NT2/D1 (cell line): Measurements from ENCODE around the gene GSN.

ENCODE experiments used
- DNase-seq: peaks from one replicate; pipeline ENCODE4 v3.0.0-alpha.2; 2011; ENCODE audit warnings: low read depth, low spot score
- H3K27me3 ChIP-seq: 2 replicates; pipeline ENCODE4 v1.6.0; 2011; ENCODE audit warnings: mild to moderate bottlenecking; ENCODE audit not compliant: insufficient read length, insufficient read depth
- H3K36me3 ChIP-seq: 2 replicates; pipeline ENCODE4 v1.6.1; 2011; ENCODE audit warnings: mild to moderate bottlenecking, low read length, mixed read lengths; ENCODE audit not compliant: insufficient read depth, insufficient read length
- H3K4me1 ChIP-seq: 2 replicates; pipeline ENCODE4 v1.5.1; 2011; ENCODE audit not compliant: insufficient read depth, insufficient read length
- H3K4me3 ChIP-seq: 2 replicates; pipeline ENCODE4 v1.5.1; 2011; ENCODE audit warnings: low read depth; ENCODE audit not compliant: insufficient read length
- H3K9ac ChIP-seq: 2 replicates; pipeline ENCODE4 v1.6.0; 2011; ENCODE audit warnings: low read depth; ENCODE audit not compliant: insufficient read length
- H3K9me3 ChIP-seq: 2 replicates; pipeline ENCODE4 v1.5.1; 2011; ENCODE audit warnings: mild to moderate bottlenecking, low read length; ENCODE audit not compliant: insufficient read depth
- SUZ12 ChIP-seq: IDR thresholded peaks from 2 replicates; pipeline ENCODE4 v1.6.1; 2011; ENCODE audit not compliant: insufficient read length, insufficient read depth; ENCODE audit errors: extremely low read depth
- YY1 ChIP-seq: IDR thresholded peaks from 2 replicates; pipeline ENCODE4 v1.6.1; 2011; ENCODE audit not compliant: insufficient read length, insufficient read depth
- ZNF274 ChIP-seq: IDR thresholded peaks from 2 replicates; pipeline ENCODE4 v1.6.1; 2011; ENCODE audit warnings: mild to moderate bottlenecking, low read depth, low read length

The GSN gene

DNA sequence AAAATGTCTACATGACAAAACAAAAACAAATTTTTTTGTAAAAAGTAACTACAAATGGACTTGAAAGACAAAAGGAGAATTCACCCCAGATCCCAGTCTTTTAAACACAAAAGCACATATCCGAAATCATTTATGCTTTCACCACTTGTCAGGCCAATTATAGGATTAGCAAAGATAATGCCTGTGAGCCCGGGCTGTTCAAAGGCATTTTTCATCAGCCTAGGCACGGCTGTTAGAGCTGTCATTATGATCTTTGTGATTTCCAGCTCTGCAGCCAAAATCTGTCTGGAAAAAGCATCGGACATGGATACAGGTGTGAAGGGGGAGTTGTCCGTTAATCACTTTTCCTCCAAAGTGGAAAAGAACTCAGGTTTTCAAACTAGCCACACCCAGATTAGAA, 42.7 kb upstream of the GSN start:
- no peak for TF ChIP-seq ZNF274
- no peak for TF ChIP-seq YY1
- H3K36me3 ChIP-seq: no peaks in the 10 kb centered on the region
- DNase-seq: no peak
- H3K27me3 ChIP-seq: no peaks in the 10 kb centered on the region
- H3K9me3 ChIP-seq: no peaks in the 10 kb centered on the region
- peaks cover 10% of the 10 kb centered on the region for H3K4me1 ChIP-seq
- no peak overlapping the region for H3K4me3 ChIP-seq
- H3K9ac ChIP-seq: no peak overlapping the region

DNA sequence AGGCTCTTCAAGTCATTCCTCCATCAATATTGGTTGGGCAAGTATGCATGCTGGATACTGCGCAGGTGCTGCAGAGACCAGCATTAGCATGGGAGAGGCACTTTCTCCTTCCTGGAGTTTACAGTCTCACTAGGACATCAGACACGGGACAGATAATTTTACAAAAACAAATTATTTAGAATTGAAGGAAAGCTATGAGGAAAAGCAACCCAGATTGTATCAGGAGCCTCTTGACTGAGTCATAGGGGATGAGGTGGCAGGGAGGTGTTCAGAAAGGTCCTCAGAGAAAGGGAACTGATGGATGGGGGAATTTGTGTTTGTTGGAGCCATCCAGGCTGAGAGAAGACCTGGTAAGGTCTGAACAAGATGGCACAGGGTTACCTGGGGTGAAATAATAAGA, 41.8 kb upstream of the GSN start:
- TF ChIP-seq SUZ12: no peak
- no peak for TF ChIP-seq ZNF274
- no peak for TF ChIP-seq YY1
- H3K9me3 ChIP-seq: no peaks in the 10 kb centered on the region
- no peaks in the 10 kb centered on the region for H3K27me3 ChIP-seq
- no peak overlapping the region for H3K4me3 ChIP-seq
- no peak overlapping the region for H3K9ac ChIP-seq
- DNase-seq: no peak
- H3K4me1 ChIP-seq: peaks cover 10% of the 10 kb centered on the region
- no peaks in the 10 kb centered on the region for H3K36me3 ChIP-seq

DNA sequence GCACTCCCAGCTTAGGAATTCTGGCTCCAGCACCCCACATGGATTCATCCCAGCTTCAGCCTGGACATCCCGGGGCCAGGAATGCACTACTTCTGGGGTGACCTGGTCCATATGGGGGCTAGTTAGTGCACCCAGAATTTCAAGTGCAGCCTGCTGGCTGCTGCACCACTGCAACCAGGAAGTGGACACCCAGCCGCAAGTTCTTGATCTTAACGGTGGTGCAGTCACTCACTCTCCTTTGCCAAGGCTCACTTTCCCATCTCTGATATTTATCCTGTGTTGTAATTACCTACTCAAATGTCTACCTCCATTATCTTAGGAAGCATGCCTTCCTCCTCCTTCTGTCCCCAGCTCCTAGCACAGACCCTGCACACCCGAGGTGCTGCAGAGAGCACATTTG, 40.1 kb upstream of the GSN start:
- Histone ChIP-seq H3K9ac (no peak overlapping the region), H3K36me3 (no peaks in the 10 kb centered on the region), H3K4me1 (peaks cover 4% of the 10 kb centered on the region), H3K4me3 (no peak overlapping the region), H3K27me3 (no peaks in the 10 kb centered on the region), H3K9me3 (no peaks in the 10 kb centered on the region)
- no peak for DNase-seq
- TF ChIP-seq SUZ12 (no peak), YY1 (no peak), ZNF274 (no peak)

DNA sequence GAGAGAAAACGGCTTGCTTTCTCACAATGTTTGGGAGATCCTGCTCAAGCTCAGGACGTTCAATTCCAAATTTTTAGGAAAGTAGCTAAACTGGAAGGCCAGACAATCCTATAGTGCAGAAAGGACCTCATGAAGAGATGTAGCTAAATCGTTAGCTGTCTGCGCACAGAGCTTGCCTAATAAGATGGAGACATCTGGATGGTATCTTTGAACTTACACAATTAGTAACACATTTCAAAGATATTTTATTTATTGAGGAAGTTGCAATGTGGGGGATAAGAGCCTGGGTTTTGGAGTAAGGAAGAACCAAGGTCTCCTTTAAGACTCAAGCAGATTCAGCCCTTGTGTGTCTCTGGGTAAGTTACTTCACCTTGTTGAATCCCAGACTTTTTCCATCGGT, 37.7 kb upstream of the GSN start:
- no peak for DNase-seq
- Histone ChIP-seq H3K27me3 (no peaks in the 10 kb centered on the region), H3K36me3 (no peaks in the 10 kb centered on the region), H3K9ac (no peak overlapping the region), H3K9me3 (no peaks in the 10 kb centered on the region), H3K4me3 (no peak overlapping the region), H3K4me1 (peaks cover 2% of the 10 kb centered on the region)
- TF ChIP-seq SUZ12 (no peak), YY1 (no peak), ZNF274 (no peak)

DNA sequence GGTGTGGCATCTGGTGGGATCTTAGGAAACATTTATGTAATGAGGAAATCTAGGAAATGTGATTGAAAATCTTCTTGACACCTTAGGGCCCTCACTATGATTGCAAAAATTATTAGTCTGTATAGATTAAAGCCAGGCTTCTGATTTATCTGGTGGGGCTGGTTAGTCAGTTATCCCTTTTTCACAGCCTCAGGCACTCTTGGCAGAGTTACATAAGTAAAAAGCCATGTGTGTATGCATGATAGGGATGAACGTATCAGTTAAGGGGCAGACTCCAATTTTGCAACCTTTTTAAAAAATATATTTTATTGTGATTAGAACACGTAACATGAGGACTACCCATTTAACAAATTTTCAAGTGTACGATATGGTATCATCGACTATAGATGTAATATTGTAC, 35.7 kb upstream of the GSN start:
- Histone ChIP-seq H3K36me3 (no peaks in the 10 kb centered on the region), H3K9ac (no peak overlapping the region), H3K9me3 (no peaks in the 10 kb centered on the region), H3K4me3 (no peak overlapping the region), H3K27me3 (no peaks in the 10 kb centered on the region), H3K4me1 (peaks cover 2% of the 10 kb centered on the region)
- TF ChIP-seq ZNF274: no peak
- no peak for TF ChIP-seq SUZ12
- TF ChIP-seq YY1: no peak
- DNase-seq: no peak

DNA sequence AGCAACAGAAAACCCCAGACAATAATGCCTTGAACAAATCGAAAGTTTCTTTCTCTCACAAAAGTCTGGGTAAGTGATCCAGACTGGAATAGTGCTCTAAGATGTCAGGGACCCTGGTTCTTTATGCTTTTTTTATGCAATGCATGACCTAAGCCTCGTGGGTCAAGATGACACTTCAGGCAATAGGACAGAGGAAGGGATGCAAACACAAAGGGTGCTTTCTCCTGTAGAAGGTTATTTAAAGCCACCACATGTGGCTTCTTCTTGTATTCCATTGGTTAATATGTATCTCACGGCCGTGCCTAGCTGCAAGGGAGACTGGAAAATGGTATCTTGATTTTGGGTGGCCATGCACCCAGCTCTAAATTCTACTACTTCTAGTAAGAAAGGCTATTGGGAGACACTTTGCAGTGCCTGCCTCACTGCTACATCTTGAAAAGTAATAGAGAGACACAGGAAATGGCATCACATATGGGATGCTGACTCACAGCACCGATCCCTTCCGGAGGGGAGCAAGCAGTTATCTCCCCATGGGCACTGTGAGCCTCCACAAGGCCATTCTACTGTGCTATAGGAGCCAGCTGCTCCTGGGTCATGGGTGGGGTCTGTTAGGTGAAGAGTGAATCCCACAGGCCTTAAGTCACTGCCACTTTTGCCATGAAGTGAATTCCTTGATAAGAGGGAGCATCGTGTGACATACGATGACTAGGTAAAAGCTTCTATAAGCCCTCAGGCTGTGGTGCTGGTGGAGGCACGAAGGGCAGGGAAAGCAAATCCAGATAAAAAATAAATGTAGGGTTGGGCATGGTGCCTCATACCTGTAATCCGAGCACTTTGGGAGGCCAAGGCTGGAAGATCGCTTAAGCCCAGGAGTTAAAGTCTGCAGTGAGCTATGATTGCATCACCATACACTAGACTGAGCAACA, 33.8 kb upstream of the GSN start:
- no peak overlapping the region for H3K4me3 ChIP-seq
- no peak for DNase-seq
- no peak overlapping the region for H3K9ac ChIP-seq
- H3K4me1 ChIP-seq: no peaks in the 10 kb centered on the region
- TF ChIP-seq ZNF274: no peak
- TF ChIP-seq YY1: no peak
- no peak for TF ChIP-seq SUZ12
- no peaks in the 10 kb centered on the region for H3K27me3 ChIP-seq
- H3K9me3 ChIP-seq: no peaks in the 10 kb centered on the region
- no peaks in the 10 kb centered on the region for H3K36me3 ChIP-seq

DNA sequence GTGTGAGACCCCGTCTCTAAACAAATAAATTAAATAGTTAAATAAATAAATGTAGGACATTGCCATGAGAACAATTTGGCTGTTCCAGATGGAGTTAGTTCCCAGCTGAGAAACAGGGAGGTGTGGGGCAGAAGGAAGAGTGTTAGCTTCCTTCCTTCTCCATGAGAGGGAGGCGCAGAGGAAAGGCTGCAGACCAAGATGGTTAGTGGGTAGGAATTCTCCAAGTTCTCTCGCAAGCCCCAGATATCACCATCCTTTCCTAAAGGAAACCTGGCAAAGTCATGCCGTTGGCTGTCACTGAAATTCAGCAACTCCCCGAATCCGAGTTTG, 33.2 kb upstream of the GSN start:
- no peaks in the 10 kb centered on the region for H3K4me1 ChIP-seq
- no peaks in the 10 kb centered on the region for H3K36me3 ChIP-seq
- TF ChIP-seq ZNF274 (no peak), YY1 (no peak), SUZ12 (no peak)
- no peaks in the 10 kb centered on the region for H3K27me3 ChIP-seq
- DNase-seq: no peak
- no peak overlapping the region for H3K9ac ChIP-seq
- no peak overlapping the region for H3K4me3 ChIP-seq
- H3K9me3 ChIP-seq: no peaks in the 10 kb centered on the region

DNA sequence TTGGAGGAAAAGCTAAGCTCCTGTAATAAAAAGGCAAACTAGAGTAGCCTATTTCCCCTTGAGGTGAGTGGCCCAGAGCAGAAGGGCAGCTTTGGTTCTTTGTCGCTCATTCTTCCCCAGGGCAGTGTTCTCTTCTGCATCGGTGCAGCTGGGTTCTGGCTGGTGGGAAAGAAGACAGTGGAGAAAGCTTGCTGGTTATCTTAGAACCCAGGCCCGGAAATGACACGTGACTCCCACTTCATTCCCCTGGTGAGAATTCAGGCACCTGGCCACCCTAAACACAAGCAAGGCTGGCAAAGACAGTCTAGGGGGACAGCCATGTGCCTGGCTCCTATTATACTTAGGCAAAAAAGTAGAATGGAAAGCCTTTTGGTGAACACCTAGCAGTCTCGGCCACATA, 32.5 kb upstream of the GSN start:
- H3K9ac ChIP-seq: no peak overlapping the region
- no peaks in the 10 kb centered on the region for H3K27me3 ChIP-seq
- no peaks in the 10 kb centered on the region for H3K9me3 ChIP-seq
- no peak for TF ChIP-seq ZNF274
- TF ChIP-seq YY1: no peak
- no peak for TF ChIP-seq SUZ12
- H3K36me3 ChIP-seq: no peaks in the 10 kb centered on the region
- no peak overlapping the region for H3K4me3 ChIP-seq
- no peak for DNase-seq
- no peaks in the 10 kb centered on the region for H3K4me1 ChIP-seq
